Muscle of leg (tissue), 11 donors: Measurements from ENCODE around the gene FRAS1. TPM values are rescaled to one million over a fixed set of nuclear protein-coding genes. Genes with fewer than 3 reads are reported as not detected.
"Not testable (repeated sequence)": the region's sequence is repeated elsewhere in the genome, so short reads cannot be mapped to it uniquely, and the experiment has no call there.

Experiments used
- DNase-seq: peaks from one replicate; pipeline ENCODE4 v3.0.0; 2013
- H3K27ac ChIP-seq: one replicate; pipeline ENCODE4 v1.5.1; 2013; ENCODE audit warnings: mild to moderate bottlenecking, low read length, control low read depth
- H3K27me3 ChIP-seq: one replicate; pipeline ENCODE4 v1.6.1; 2013; ENCODE audit warnings: low read length; ENCODE audit not compliant: control insufficient read depth, insufficient read depth
- H3K36me3 ChIP-seq: one replicate; pipeline ENCODE4 v1.6.1; 2013; ENCODE audit warnings: low read length; ENCODE audit not compliant: control insufficient read depth, insufficient read depth
- H3K4me1 ChIP-seq: one replicate; pipeline ENCODE4 v1.6.1; 2013; ENCODE audit warnings: low read length; ENCODE audit not compliant: control insufficient read depth, insufficient read depth
- H3K4me3 ChIP-seq: one replicate; pipeline ENCODE4 v1.5.1; 2013; ENCODE audit warnings: low read length, control low read depth
- H3K9me3 ChIP-seq: replicated peaks from 2 replicates; pipeline ENCODE4 v1.6.1; 2013; ENCODE audit warnings: low read depth, low read length; ENCODE audit not compliant: control insufficient read depth
- WGBS: methylation state at CpG from one replicate; pipeline ENCODE4 v1.1.5; 2013; ENCODE audit warnings: missing lambda C conversion rate; ENCODE audit not compliant: insufficient coverage; 5-methylcytosine and 5-hydroxymethylcytosine counted together
- polyA plus RNA-seq, 8 donors: library from polyadenylated mRNA; unstranded; fragments of 120-200 nt; gene quantifications; one replicate each; pipeline versions ENCODE4 v1.2.1 to v1.2.3, GENCODE V29; 2013; ENCODE audit warnings: inconsistent platforms in 1 of 8, low replicate concordance in 1 of 8; ENCODE audit not compliant: insufficient read length in 8 of 8, insufficient read depth in 1 of 8
- total RNA-seq: library from RNA; stranded (reverse); fragments of 120-200 nt; gene quantifications from one replicate; pipeline ENCODE4 v1.2.4, GENCODE V29; 2013

The FRAS1 gene
- total and polyA plus RNA-seq, 9 donors, result 3.6 to 15.8 (median 7.4) TPM

- 67% methylated on average over 2 of the region's 2 CpGs for WGBS
- H3K27ac ChIP-seq, result no peak overlapping the region
- DNase-seq, result no peak
- no peak overlapping the region for H3K4me3 ChIP-seq
- H3K9me3 ChIP-seq, result no peaks in the 10 kb centered on the region
- H3K4me1 ChIP-seq, result no peaks in the 10 kb centered on the region
- H3K36me3 ChIP-seq, result no peaks in the 10 kb centered on the region
- H3K27me3 ChIP-seq, result no peaks in the 10 kb centered on the region
Measured at GRCh38 chr4:78441756-78442155, 384.6 kb downstream of the FRAS1 start.

DNA sequence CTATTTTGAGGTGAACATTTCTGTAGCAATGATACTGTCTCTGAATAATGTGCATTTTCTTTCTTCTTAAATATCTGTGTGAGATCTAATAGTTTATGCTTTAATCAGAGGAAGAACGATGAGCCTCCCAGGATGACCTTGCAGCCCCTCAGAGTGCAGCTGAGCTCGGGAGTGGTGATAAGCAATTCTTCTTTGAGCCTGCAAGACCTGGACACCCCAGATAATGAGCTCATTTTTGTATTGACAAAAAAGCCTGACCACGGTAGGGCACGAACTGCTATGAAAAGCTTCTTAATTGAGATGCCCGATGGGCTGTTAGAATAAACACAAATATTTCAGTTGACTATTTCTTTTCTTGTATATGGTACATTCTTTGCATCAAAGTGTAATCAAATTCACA lies 389.5 kb downstream of the FRAS1 start:
- Histone ChIP-seq H3K9me3 (no peaks in the 10 kb centered on the region), H3K4me1 (no peaks in the 10 kb centered on the region), H3K4me3 (no peak overlapping the region), H3K27ac (no peak overlapping the region), H3K36me3 (no peaks in the 10 kb centered on the region), H3K27me3 (no peaks in the 10 kb centered on the region)
- no peak for DNase-seq
- 75% methylated on average over 2 of the region's 5 CpGs for WGBS

- Histone ChIP-seq H3K27me3 (no peaks in the 10 kb centered on the region), H3K36me3 (no peaks in the 10 kb centered on the region), H3K27ac (no peak overlapping the region), H3K4me3 (no peak overlapping the region), H3K9me3 (no peaks in the 10 kb centered on the region), H3K4me1 (no peaks in the 10 kb centered on the region)
- DNase-seq, result no peak
- WGBS, result 63% methylated on average over 1 of the region's 3 CpGs
Measured at GRCh38 chr4:78451407-78451806, 394.3 kb downstream of the FRAS1 start.

- H3K36me3 ChIP-seq, result no peaks in the 10 kb centered on the region
- H3K4me3 ChIP-seq, result no peak overlapping the region
- H3K27me3 ChIP-seq, result no peaks in the 10 kb centered on the region
- H3K9me3 ChIP-seq, result no peaks in the 10 kb centered on the region
- WGBS, result 82% methylated on average over 3 of the region's 3 CpGs
- no peaks in the 10 kb centered on the region for H3K4me1 ChIP-seq
- no peak for DNase-seq
- no peak overlapping the region for H3K27ac ChIP-seq
Measured at GRCh38 chr4:78454016-78454415, 396.9 kb downstream of the FRAS1 start.

- no peaks in the 10 kb centered on the region for H3K36me3 ChIP-seq
- no peaks in the 10 kb centered on the region for H3K9me3 ChIP-seq
- H3K4me3 ChIP-seq, result no peak overlapping the region
- no peaks in the 10 kb centered on the region for H3K27me3 ChIP-seq
- WGBS, result 88% methylated on average over 1 of the region's 3 CpGs
- H3K4me1 ChIP-seq, result no peaks in the 10 kb centered on the region
- DNase-seq, result no peak
- no peak overlapping the region for H3K27ac ChIP-seq
Measured at GRCh38 chr4:78457751-78458150, 400.6 kb downstream of the FRAS1 start.

DNA sequence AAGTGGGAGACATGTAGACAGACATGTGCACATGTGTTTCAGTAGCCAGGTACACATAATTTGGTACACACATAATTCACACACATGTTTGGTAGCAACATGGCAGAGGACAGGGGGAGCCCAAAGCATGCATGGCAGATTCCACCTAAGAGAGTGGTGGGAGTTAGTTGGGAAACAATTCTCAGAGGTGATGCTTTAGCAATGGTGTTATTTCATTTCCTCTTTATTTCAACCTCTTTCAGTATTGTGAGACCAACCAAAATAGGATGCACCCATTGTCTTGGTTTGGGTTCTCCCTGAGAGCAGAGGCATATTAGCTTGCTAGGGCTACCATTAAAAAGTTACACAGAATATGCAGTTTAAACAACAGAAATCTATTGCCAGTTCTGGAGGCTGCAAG lies 402.2 kb downstream of the FRAS1 start:
- H3K27ac ChIP-seq, result no peak overlapping the region
- no peaks in the 10 kb centered on the region for H3K27me3 ChIP-seq
- DNase-seq, result no peak
- H3K4me1 ChIP-seq, result no peaks in the 10 kb centered on the region
- no peaks in the 10 kb centered on the region for H3K36me3 ChIP-seq
- H3K9me3 ChIP-seq, result no peaks in the 10 kb centered on the region
- H3K4me3 ChIP-seq, result no peak overlapping the region

GRCh38 chr4:78460368-78460767 lies 403.2 kb downstream of the FRAS1 start:
- H3K4me3 ChIP-seq, result no peak overlapping the region
- DNase-seq, result no peak
- no peaks in the 10 kb centered on the region for H3K4me1 ChIP-seq
- 100% methylated on average over 2 of the region's 3 CpGs for WGBS
- H3K9me3 ChIP-seq, result no peaks in the 10 kb centered on the region
- no peak overlapping the region for H3K27ac ChIP-seq
- no peaks in the 10 kb centered on the region for H3K27me3 ChIP-seq
- H3K36me3 ChIP-seq, result no peaks in the 10 kb centered on the region

DNA sequence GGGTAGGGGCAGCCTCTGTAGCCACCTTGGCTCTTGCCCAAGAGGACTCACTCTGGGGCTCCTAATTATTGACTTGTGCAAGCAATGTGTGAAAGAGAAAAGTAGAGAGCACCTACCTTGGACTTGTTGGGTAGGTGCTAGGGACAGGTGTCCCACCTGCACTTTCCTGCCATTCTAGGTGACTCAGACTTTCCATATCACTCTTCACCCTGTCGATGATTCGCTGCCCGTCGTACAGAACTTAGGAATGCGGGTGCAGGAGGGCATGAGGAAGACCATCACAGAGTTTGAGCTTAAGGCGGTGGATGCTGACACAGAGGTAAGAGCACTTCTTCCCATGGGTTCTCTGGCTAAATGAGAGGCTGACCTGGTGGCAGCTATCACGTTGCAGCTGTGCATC lies 407.1 kb downstream of the FRAS1 start:
- Histone ChIP-seq H3K4me1 (no peaks in the 10 kb centered on the region), H3K36me3 (no peaks in the 10 kb centered on the region), H3K27ac (no peak overlapping the region), H3K4me3 (no peak overlapping the region), H3K9me3 (no peaks in the 10 kb centered on the region), H3K27me3 (no peaks in the 10 kb centered on the region)
- 97% methylated on average over 6 of the region's 7 CpGs for WGBS
- DNase-seq, result no peak

DNA sequence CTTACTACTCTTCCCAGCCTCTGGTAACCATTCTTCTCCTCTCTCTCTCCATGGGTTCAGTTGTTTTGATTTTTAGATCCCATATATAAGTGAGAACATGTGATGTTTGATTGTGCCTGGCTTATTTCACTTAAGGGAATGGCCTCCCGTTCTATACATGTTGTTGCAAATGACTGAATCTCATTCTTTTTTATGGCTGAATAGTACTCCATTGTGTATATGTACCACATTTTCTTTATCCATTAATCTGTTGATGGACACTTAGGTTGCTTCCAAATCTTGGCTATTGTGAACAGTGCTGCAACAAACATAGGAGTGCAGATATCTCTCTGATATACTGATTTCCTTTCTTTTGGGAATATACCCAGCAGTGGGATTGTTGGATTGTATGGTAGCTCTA lies 410.1 kb downstream of the FRAS1 start:
- not testable (repeated sequence) for H3K27ac ChIP-seq, H3K9me3 ChIP-seq, DNase-seq, H3K36me3 ChIP-seq, H3K4me3 ChIP-seq, H3K4me1 ChIP-seq, H3K27me3 ChIP-seq
- WGBS, result no CpG with 5 or more reads among the region's 1 CpG

- no peak for DNase-seq
- WGBS, result 100% methylated on average over 1 of the region's 3 CpGs
- no peaks in the 10 kb centered on the region for H3K27me3 ChIP-seq
- no peaks in the 10 kb centered on the region for H3K36me3 ChIP-seq
- H3K4me1 ChIP-seq, result no peaks in the 10 kb centered on the region
- H3K27ac ChIP-seq, result no peak overlapping the region
- H3K4me3 ChIP-seq, result no peak overlapping the region
- H3K9me3 ChIP-seq, result no peaks in the 10 kb centered on the region
Measured at GRCh38 chr4:78468272-78468671, 411.1 kb downstream of the FRAS1 start.

DNA sequence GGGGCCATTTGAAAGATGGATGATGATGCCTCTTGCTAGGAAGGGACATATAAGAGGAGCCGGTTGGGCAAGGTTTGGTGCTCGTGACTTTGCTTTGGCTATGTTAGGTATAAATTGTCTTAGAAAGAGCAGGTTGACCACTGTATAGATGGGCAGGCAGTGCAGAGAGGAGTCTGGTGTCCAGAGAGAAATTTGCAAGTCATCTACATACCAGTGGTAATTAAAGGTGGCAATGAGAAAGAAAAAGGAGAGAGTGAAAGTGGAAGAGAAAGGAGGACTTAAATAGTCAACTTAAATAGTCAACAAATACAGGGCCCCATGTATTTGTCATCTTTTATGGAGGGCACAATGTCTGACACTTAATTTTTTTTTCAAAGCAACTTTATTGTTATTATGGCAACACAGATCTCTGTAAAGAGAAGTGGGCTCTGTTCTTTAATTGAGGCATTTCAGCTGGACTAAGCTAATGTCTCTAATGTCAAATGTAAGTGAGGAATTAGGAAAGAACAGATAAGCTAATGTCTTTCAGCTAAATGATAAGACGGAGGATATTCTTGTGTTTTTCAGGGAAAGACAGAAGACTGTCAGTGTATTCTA lies 419.1 kb downstream of the FRAS1 start:
- 96% methylated on average over 2 of the region's 3 CpGs for WGBS

More for the DNA sequence above, 419.1 kb downstream of the FRAS1 start:
- H3K27ac ChIP-seq, result no peak overlapping the region
- no peaks in the 10 kb centered on the region for H3K36me3 ChIP-seq
- H3K4me1 ChIP-seq, result no peaks in the 10 kb centered on the region
- no peaks in the 10 kb centered on the region for H3K27me3 ChIP-seq
- H3K4me3 ChIP-seq, result no peak overlapping the region
- no peak for DNase-seq
- H3K9me3 ChIP-seq, result no peaks in the 10 kb centered on the region
